ENCODE measurements around the gene PRIM1. TPM values are rescaled to one million over a fixed set of nuclear protein-coding genes. Genes with fewer than 3 reads are reported as not detected.
A peak's percentile ranks its signal among the peaks of the same experiment; 100 is the strongest.
"Not testable (repeated sequence)": the region's sequence is repeated elsewhere in the genome, so short reads cannot be mapped to it uniquely, and the experiment has no call there.

Gene PRIM1
- total RNA-seq, 1 donor from 2014 or later: 4.0 TPM

DNA sequence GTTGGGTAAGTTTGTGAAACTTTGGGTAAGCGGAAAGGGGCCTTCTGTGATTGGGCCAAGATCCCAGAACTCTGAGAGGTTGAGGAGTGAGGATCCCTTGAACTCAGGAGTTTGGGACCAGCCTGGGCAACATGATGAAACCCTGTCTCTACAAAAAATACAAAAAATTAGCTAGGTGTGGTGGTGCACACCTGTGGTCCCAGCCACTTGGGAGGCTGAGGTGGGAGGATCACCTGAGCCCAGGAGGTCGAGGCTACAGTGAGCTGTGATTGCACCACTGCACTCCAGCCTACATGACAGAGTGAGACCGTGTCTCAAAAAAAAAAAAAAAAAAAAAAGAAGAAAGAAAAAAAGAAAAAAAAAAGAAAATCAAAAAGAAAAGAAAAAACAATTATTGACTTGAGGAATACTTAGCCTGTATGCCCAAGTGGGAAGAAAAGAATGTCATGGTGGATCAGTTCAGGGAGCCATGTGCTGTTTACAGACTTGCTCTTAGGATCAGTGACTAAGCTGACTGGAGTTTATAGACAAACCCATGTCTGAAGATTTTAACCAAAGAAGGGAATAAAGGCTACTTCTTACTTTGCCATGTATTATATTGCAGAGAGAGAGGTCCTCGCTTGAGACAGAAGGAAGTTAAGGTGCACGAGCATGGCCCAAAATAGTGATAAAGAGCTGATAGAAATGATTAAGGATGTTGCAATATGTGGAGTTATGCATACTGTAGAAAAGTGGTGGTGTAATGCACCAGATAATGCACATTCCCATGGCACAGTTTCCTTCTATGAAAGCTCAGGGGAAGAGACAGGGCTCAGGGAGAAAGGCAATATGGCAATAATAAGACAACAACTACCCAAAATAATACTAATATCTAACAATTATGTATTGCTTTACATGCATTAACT, 11.9 kb upstream of the PRIM1 start:
- intact Hi-C loops (cut with micrococcal nuclease): no loop called here
- ATAC-seq (no peak), DNase-seq (no peak)

- intact Hi-C loops (cut with micrococcal nuclease): no loop called here
- DNase-seq: no peak
- no peak for ATAC-seq
Observed at GRCh38 chr12:56761812-56762211, 9.7 kb upstream of the PRIM1 start.

DNA sequence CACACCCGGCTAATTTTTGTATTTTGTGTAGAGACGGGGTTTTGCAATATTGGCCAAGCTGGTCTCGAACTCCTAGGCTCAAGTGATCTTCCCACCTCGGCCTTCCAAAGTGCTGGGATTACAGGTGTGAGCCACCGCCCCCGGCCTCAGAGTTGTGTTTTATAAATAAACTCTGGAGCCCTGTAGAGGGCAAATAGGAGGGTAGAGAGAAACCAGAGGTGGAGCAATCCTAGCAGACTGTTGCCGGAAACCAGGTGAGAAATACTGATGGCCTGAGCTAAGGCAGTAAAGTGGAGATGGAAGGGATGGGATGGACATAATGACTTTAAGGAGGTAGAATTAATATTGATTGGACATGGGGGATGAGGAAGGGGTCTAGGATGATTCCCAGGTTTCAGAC, 8.3 kb upstream of the PRIM1 start:
- DNase-seq (no peak), ATAC-seq (no peak)
- intact Hi-C loops (cut with micrococcal nuclease): no loop called here

GRCh38 chr12:56759263-56759908, 7.3 kb upstream of the PRIM1 start:
- intact Hi-C loops (cut with micrococcal nuclease): loop anchor here (5.0 kb wide), 1 partner anchor 248 kb away; the partner anchor contains the start of gene ZBTB39
- DNase-seq (no peak), ATAC-seq (no peak)

GRCh38 chr12:56758728-56759262, 6.7 kb upstream of the PRIM1 start:
- ATAC-seq: no peak
- no peak for DNase-seq
- intact Hi-C loops (cut with micrococcal nuclease): loop anchor here (5.0 kb wide), 1 partner anchor 249 kb away; the partner anchor contains the start of gene ZBTB39

- not testable (repeated sequence) for DNase-seq, ATAC-seq
- intact Hi-C loops (cut with micrococcal nuclease): loop anchor here (5.0 kb wide), 1 partner anchor 249 kb away; the partner anchor contains the start of gene ZBTB39
Observed at GRCh38 chr12:56757971-56758370, 5.8 kb upstream of the PRIM1 start.

DNA sequence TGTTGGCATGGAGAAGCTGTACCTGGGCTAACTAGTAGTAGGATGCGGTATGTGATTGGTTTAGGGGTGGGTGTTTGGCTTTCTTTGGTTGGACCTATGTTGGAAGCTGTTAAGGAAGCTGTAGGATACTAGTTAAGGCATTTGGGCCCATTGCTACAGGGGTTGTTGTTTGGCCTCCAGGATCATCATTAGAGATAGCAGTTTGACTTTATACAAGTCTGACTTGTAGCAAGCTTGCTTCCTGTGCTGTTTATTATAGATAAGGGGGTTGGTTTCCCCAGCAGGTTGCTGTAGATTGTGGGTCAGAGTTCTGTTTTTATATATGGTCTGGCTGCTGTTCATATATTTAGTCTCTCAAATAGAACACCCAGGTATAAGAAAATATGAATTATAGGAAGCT, 1.4 kb upstream of the PRIM1 start:
- ATAC-seq (no peak), DNase-seq (no peak)
- intact Hi-C loops (cut with micrococcal nuclease): no loop called here

DNA sequence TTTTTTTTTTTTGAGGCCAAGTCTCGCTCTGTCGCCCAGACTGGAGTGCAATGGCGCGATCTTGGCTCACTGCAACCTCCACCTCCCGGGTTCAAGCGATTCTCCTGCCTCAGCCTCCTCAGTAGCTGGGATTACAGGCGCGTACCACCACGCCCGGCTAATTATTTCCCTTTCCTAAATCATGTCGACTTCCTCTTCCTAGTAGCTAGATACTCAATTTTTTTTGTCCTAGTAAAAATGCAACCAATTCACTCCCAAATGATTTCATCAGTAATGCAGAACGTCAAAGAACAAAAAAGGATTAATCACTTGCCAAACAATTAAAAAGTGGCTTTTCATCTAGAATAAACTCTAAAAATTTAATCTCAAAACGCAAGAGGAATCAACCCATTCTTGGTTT, 1.5 kb downstream of the PRIM1 start:
- ATAC-seq; DNase-seq; intact Hi-C loops (cut with micrococcal nuclease): not testable (repeated sequence)

DNA sequence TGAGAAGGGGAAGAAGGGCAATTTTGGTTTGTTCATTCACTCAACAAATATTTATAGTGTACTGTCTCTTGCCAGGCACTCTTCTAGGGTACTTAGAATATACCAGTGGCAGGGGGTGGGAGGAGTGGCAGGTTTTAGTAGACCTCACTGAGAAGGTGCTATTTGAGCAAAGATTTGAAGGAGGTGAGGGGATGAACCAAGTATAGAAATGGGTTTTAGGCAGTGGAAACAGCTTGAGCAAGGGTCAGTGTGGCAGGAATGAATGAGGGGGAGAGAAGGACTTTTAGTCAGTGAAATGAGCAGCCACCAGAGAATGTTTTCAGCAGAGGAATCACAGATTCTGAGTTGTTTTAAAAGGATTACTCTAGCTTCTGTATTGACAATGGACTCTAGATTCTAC, 2.3 kb downstream of the PRIM1 start:
- ATAC-seq (no peak), DNase-seq (no peak)
- intact Hi-C loops (cut with micrococcal nuclease): no loop called here

GRCh38 chr12:56749359-56749758, 2.8 kb downstream of the PRIM1 start:
- DNase-seq (no peak), ATAC-seq (no peak)
- intact Hi-C loops (cut with micrococcal nuclease): no loop called here

GRCh38 chr12:56728139-56728861, 23.8 kb downstream of the PRIM1 start:
- no peak for ATAC-seq
- DNase-seq: no peak
- intact Hi-C loops (cut with micrococcal nuclease): no loop called here

DNA sequence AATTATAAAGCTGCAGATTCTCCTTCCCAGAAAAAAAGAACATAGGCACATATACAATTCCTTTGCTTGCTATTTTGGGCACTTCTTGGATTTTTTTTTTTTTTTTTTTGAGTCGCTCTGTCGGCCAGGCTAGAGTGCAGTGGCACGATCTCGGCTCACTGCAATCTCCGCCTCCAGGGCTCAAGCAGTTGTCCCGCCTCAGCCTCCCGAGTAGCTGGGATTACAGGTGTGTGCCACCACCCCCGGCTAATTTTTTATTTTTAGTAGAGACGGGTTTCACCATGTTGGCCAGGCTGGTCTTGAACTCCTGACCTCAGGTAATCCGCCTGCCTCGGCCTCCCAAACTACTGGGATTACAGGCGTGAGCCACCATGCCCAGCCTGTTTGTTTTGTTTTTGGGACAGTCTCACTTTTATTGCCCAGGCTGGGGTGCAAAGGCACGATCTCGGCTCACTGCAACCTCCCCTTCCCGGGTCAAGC, 25.9 kb downstream of the PRIM1 start:
- DNase-seq; ATAC-seq; intact Hi-C loops (cut with micrococcal nuclease): not testable (repeated sequence)

- intact Hi-C loops (cut with micrococcal nuclease): no loop called here
- ATAC-seq (no peak), DNase-seq (no peak)
Observed at GRCh38 chr12:56725723-56726102, 26.4 kb downstream of the PRIM1 start.

GRCh38 chr12:56724972-56725722, 27.0 kb downstream of the PRIM1 start, which contains the start of gene NACA:
Gene NACA (minus strand): TSS chr12:56725299. CDS start chr12:56724521, 778 bp downstream.
- intact Hi-C loops (cut with micrococcal nuclease): no loop called here
- peak; percentile 96 for ATAC-seq
- peak; percentile 99 for DNase-seq

- intact Hi-C loops (cut with micrococcal nuclease): no loop called here
- ATAC-seq (peak; percentile 18), DNase-seq (no peak)
Observed at GRCh38 chr12:56724701-56724971, 27.5 kb downstream of the PRIM1 start.

GRCh38 chr12:56723889-56724700, 28.0 kb downstream of the PRIM1 start:
- DNase-seq: peak; percentile 56
- ATAC-seq: peak; percentile 68
- intact Hi-C loops (cut with micrococcal nuclease): no loop called here

DNA sequence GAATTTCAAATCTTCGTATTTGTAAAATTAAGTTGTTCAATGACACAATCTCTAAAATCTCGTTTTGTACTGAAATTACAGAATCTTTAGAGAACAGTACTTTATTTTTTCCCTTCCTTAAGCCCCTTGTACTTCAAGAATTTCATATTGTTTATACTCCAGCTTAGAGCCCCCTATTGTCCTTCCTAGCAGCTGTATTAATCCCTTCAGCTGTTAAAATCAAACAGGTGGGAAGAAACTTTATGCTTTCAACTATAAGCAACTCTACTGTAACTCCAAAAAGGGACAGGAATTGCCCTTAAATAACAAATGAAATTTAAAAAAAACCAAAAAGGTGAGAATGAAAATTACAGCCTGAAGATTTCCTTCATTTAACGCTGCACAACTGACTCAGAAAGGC, 28.8 kb downstream of the PRIM1 start:
- intact Hi-C loops (cut with micrococcal nuclease): no loop called here
- no peak for DNase-seq
- ATAC-seq: no peak

GRCh38 chr12:56722832-56723231, 29.3 kb downstream of the PRIM1 start:
- intact Hi-C loops (cut with micrococcal nuclease): no loop called here
- no peak for ATAC-seq
- no peak for DNase-seq

Data from left ventricle myocardium superior (tissue), 1 donor.